IPS-18a (cell line): Measurements from ENCODE around the gene HJV.

ENCODE experiments used
- H3K27ac ChIP-seq: one replicate; pipeline ENCODE4 v1.5.1; 2013; ENCODE audit warnings: low read length
- H3K27me3 ChIP-seq: one replicate; pipeline ENCODE4 v1.6.1; 2013; ENCODE audit warnings: mild to moderate bottlenecking, low read length; ENCODE audit not compliant: control insufficient read depth, insufficient read depth
- H3K36me3 ChIP-seq: one replicate; pipeline ENCODE4 v1.6.1; 2013; ENCODE audit warnings: low read depth, low read length; ENCODE audit not compliant: control insufficient read depth
- H3K4me1 ChIP-seq: one replicate; pipeline ENCODE4 v1.6.1; 2013; ENCODE audit warnings: low read depth, low read length; ENCODE audit not compliant: control insufficient read depth
- H3K4me3 ChIP-seq: one replicate; pipeline ENCODE4 v1.5.1; 2013; ENCODE audit warnings: low read length
- H3K9ac ChIP-seq: one replicate; pipeline ENCODE4 v1.6.1; 2013; ENCODE audit warnings: mild to moderate bottlenecking, low read length, moderate library complexity
- H3K9me3 ChIP-seq: one replicate; pipeline ENCODE4 v1.6.1; 2013; ENCODE audit warnings: low read depth, low read length; ENCODE audit not compliant: control insufficient read depth

Gene HJV

GRCh38 chr1:145996433-145997015, 25.0 kb downstream of the HJV start, which contains the start of gene TXNIP:
TSS of gene TXNIP (minus strand) at chr1:145996579. CDS start at chr1:145996266, 313 bp downstream.
- peak within 1 kb of the TSS; percentile 98 for H3K4me3 ChIP-seq
- peaks cover 24% of the 10 kb centered on the region for H3K4me1 ChIP-seq
- peak within 1 kb of the TSS; percentile 94 for H3K9ac ChIP-seq
- H3K9me3 ChIP-seq, result no peaks in the 10 kb centered on the region
- peaks cover 27% of the 10 kb centered on the region for H3K36me3 ChIP-seq
- H3K27ac ChIP-seq, result peak within 1 kb of the TSS; percentile 65
- H3K27me3 ChIP-seq, result no peaks in the 10 kb centered on the region

DNA sequence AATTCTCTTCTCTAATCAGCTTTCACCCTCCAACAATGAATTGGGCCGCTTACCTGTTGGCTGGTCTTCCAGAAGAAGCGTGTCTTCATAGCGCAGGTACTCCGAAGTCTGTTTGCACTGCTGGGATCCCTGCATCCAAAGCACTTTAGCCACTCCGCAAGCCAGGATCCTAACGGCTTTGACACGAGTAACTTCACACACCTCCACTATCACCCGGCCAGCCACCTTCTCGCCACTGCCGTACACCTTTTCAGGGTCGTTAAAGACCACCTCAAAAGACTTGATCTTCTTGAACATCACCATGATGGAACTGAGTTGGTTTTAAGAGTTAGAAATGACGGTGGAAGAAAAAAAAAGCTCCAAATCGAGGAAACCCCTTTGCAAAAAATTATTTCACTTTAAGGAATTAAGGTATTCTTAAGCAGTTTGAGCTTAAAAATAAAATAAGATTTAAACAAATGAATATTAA, 25.5 kb downstream of the HJV start:
- Histone ChIP-seq H3K4me1 (peaks cover 24% of the 10 kb centered on the region), H3K9me3 (no peaks in the 10 kb centered on the region), H3K9ac (peak overlapping the region; percentile 94), H3K27ac (peak overlapping the region; percentile 65), H3K4me3 (peak overlapping the region; percentile 98), H3K36me3 (peaks cover 27% of the 10 kb centered on the region), H3K27me3 (no peaks in the 10 kb centered on the region)

GRCh38 chr1:145995148-145995881, 26.2 kb downstream of the HJV start:
- Histone ChIP-seq H3K27me3 (no peaks in the 10 kb centered on the region), H3K9ac (peak overlapping the region; percentile 94), H3K27ac (no peak overlapping the region), H3K36me3 (peaks cover 27% of the 10 kb centered on the region), H3K4me3 (peak overlapping the region; percentile 98), H3K9me3 (no peaks in the 10 kb centered on the region), H3K4me1 (peaks cover 24% of the 10 kb centered on the region)

DNA sequence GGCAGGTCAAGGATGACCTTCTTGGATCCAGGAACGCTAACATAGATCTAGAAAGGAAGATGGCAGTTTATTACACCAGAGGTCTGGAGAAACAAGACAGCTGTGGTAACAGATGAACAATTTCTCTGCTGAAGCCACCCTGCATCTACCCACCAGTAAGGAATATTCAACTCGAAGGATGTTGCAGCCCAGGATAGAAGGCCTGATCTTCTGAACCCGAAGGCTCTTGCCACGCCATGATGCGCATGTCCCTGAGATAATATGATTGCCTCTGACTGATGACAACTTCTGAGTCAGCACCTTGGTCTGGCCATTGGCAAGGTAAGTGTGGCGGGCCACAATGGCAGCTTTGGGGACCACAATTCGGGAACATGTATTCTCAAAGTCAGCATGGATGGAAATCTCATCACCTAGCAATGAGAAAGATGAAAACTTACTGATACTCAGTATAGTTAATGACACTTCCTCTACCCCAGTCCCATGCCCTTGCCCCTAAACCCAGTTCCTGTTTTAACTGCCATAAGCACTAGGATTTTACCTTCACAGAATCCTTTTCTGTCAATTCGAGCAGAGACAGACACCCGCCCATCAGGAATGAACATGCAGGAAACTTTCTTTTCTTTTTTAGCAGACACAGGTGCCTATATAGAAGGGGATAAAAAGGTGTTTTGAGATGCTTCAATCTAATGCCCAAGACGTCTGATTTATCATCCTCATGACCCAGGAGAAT, 27.0 kb downstream of the HJV start:
- Histone ChIP-seq H3K4me1 (peaks cover 24% of the 10 kb centered on the region), H3K27ac (no peak overlapping the region), H3K4me3 (peak overlapping the region; percentile 98)

GRCh38 chr1:145993618-145994390, 27.7 kb downstream of the HJV start:
- peak overlapping the region; percentile 98 for H3K4me3 ChIP-seq
- peaks cover 24% of the 10 kb centered on the region for H3K4me1 ChIP-seq
- H3K27me3 ChIP-seq, result no peaks in the 10 kb centered on the region
- no peak overlapping the region for H3K27ac ChIP-seq
- H3K9me3 ChIP-seq, result no peaks in the 10 kb centered on the region
- H3K9ac ChIP-seq, result no peak overlapping the region
- H3K36me3 ChIP-seq, result peaks cover 27% of the 10 kb centered on the region

More for the DNA sequence above, 27.0 kb downstream of the HJV start:
- H3K9ac ChIP-seq, result peak overlapping the region; percentile 94
- no peaks in the 10 kb centered on the region for H3K27me3 ChIP-seq
- peaks cover 27% of the 10 kb centered on the region for H3K36me3 ChIP-seq
- no peaks in the 10 kb centered on the region for H3K9me3 ChIP-seq

GRCh38 chr1:145992958-145993617, 28.4 kb downstream of the HJV start:
- no peak overlapping the region for H3K9ac ChIP-seq
- no peak overlapping the region for H3K4me3 ChIP-seq
- no peaks in the 10 kb centered on the region for H3K27me3 ChIP-seq
- H3K27ac ChIP-seq, result no peak overlapping the region
- H3K9me3 ChIP-seq, result no peaks in the 10 kb centered on the region
- peaks cover 22% of the 10 kb centered on the region for H3K4me1 ChIP-seq
- peaks cover 27% of the 10 kb centered on the region for H3K36me3 ChIP-seq

DNA sequence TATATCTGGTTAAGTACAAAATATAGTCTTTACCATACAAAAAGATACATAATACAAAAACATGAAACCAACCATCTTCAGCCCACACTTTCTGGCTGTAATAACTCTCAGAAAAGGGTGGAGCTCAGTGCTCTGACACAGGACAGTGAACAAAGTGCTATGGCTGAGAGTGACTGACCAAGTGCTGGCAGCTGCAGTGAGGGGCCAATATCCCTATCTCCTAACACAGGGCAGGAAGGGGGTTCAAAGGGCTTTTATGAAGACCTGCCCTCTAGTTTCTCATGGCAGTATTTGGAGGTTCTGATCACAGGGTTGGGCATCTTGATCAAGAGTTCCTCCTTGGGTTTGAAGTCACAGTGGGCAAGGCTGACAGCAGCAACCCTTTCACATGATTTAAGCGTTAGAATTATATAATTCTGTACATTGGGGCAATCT, 29.0 kb downstream of the HJV start:
- Histone ChIP-seq H3K4me3 (no peak overlapping the region), H3K9ac (no peak overlapping the region), H3K4me1 (peaks cover 17% of the 10 kb centered on the region), H3K27me3 (no peaks in the 10 kb centered on the region), H3K36me3 (peaks cover 27% of the 10 kb centered on the region), H3K9me3 (no peaks in the 10 kb centered on the region), H3K27ac (no peak overlapping the region)

GRCh38 chr1:145991735-145992412, 29.7 kb downstream of the HJV start:
- Histone ChIP-seq H3K9ac (no peak overlapping the region), H3K4me3 (no peak overlapping the region), H3K36me3 (peaks cover 27% of the 10 kb centered on the region), H3K9me3 (no peaks in the 10 kb centered on the region), H3K27ac (no peak overlapping the region), H3K27me3 (no peaks in the 10 kb centered on the region), H3K4me1 (peaks cover 10% of the 10 kb centered on the region)

DNA sequence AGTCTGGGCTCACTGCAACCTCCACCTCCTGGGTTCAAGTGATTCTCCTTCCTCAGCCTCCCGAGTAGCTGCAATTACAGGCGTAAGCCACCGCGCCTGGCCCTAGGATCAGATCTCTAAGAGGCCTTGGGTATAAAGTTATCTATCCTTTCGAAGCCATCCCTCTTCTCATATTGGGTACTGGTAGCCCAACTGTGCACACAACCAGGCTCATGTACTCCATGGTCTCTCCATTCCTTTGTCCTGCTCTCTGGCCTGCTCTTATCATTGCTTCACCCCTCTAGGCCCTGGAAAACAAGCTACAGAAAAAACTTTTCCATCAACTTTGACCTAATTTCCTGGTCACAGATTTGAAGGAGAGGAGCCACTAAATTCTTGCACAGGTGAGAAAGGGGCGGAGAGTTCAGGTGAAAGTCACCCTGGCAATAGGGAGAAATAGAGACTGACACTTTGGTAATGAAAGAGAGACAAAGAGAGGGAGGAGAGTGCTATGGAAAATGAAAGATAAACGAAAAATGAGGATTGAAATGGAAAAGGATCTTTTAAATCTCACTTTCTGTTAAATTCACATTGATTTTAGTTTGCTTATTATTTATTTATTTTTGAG, 31.2 kb downstream of the HJV start:
- H3K27me3 ChIP-seq, result no peaks in the 10 kb centered on the region
- peaks cover 27% of the 10 kb centered on the region for H3K36me3 ChIP-seq
- no peak overlapping the region for H3K9ac ChIP-seq
- H3K4me3 ChIP-seq, result no peak overlapping the region
- H3K9me3 ChIP-seq, result no peaks in the 10 kb centered on the region
- H3K27ac ChIP-seq, result no peak overlapping the region
- peaks cover 10% of the 10 kb centered on the region for H3K4me1 ChIP-seq

- no peaks in the 10 kb centered on the region for H3K9me3 ChIP-seq
- no peak overlapping the region for H3K9ac ChIP-seq
- H3K36me3 ChIP-seq, result peaks cover 15% of the 10 kb centered on the region
- H3K27me3 ChIP-seq, result no peaks in the 10 kb centered on the region
- no peak overlapping the region for H3K27ac ChIP-seq
- no peak overlapping the region for H3K4me3 ChIP-seq
- H3K4me1 ChIP-seq, result peaks cover 8% of the 10 kb centered on the region
Observed at GRCh38 chr1:145988773-145989172, 32.8 kb downstream of the HJV start.
